Stimulated activated CD8-positive, alpha-beta memory T cell treated with anti-CD3 and anti-CD28 coated beads, Interleukin-7, amount 100 ng/mL, for 24 hours (primary cell): ENCODE data around the gene DNM2.
A peak's percentile ranks its signal among the peaks of the same experiment; 100 is the strongest.
"Not testable (repeated sequence)": the region's sequence is repeated elsewhere in the genome, so short reads cannot be mapped to it uniquely, and the experiment has no call there.

Experiments used
- DNase-seq: peaks from one replicate; pipeline ENCODE4 v3.0.0-alpha.2; 2020; ENCODE audit warnings: low read depth

DNM2 gene

GRCh38 chr19:10870501-10870954 lies 152.6 kb downstream of the DNM2 start:
- no peak for DNase-seq

- peak; percentile 98 for DNase-seq
Measured at GRCh38 chr19:10870955-10871603, 153.2 kb downstream of the DNM2 start, which contains the start of gene CARM1. Gene CARM1 (plus strand): TSS chr19:10871553. CDS start chr19:10871703, 150 bp downstream.

- no peak for DNase-seq
Measured at GRCh38 chr19:10871711-10872545, 154.0 kb downstream of the DNM2 start.

- DNase-seq, result no peak
Measured at GRCh38 chr19:10872546-10873107, 154.7 kb downstream of the DNM2 start.

- DNase-seq, result no peak
Measured at GRCh38 chr19:10874024-10874423, 156.1 kb downstream of the DNM2 start.

GRCh38 chr19:10876459-10877240 lies 158.8 kb downstream of the DNM2 start:
- no peak for DNase-seq

- not testable (repeated sequence) for DNase-seq
Measured at GRCh38 chr19:10877608-10878007, 159.7 kb downstream of the DNM2 start.

GRCh38 chr19:10878253-10878652 lies 160.4 kb downstream of the DNM2 start:
- DNase-seq, result no peak
